B cell (primary cell): ENCODE results near the gene TRABD. TPM values are rescaled to one million over a fixed set of nuclear protein-coding genes. Genes with fewer than 3 reads are reported as not detected.

Experiments
- ATAC-seq: fragments of 200-7000 bp; cut with Tn5 transposase; one replicate; pipeline ENCODE4 v1.10.0; 2021; ENCODE audit warnings: low read depth, mild to moderate bottlenecking, moderate number of reproducible peaks, moderate library complexity
- CTCF ChIA-PET: fragments of 350-600 bp; sonication (Branson Sonifier 250); formaldehyde crosslinking; loops from one replicate; lab custom pipeline; 2021; ENCODE audit warnings: antibody characterized with exemption, inconsistent platforms; lab: Charles Lee
- POLR2A ChIA-PET: fragments of 350-600 bp; sonication (Branson Sonifier 250); formaldehyde crosslinking; loops from one replicate; lab custom pipeline; 2021; ENCODE audit warnings: antibody characterized with exemption; lab: Charles Lee
- DNase-seq: peaks from one replicate; pipeline ENCODE4 v3.0.0; 2013
- H2AFZ ChIP-seq: 2 replicates; pipeline ENCODE4 v1.6.1; 2012; ENCODE audit warnings: mild to moderate bottlenecking, low read depth, low read length; ENCODE audit not compliant: insufficient read depth, poor library complexity, severe bottlenecking
- H3K27ac ChIP-seq, 2 donors: 1 replicate in 1 of 2; 2 replicates in 1 of 2; pipeline ENCODE4 v1.5.1; 2012 to 2013; ENCODE audit warnings: low read length in 2 of 2, mild to moderate bottlenecking in 2 of 2, moderate library complexity in 1 of 2
- H3K27me3 ChIP-seq, 4 experiments: fragments of 200-600 bp in 1 of 4; sonication (generic) in 1 of 4; replicated peaks in 1 of 4; 1 replicate in 2 of 4; 2 replicates in 2 of 4; pipeline versions ENCODE4 v1.6.1 to v1.7.0; 2013 to 2016; ENCODE audit warnings: low read length in 3 of 4, mild to moderate bottlenecking in 2 of 4, mixed read lengths in 1 of 4, moderate library complexity in 1 of 4; ENCODE audit not compliant: insufficient read depth in 4 of 4, control insufficient read depth in 3 of 4; ENCODE audit errors: control extremely low read depth in 1 of 4
- H3K36me3 ChIP-seq, 2 experiments: replicated peaks in 1 of 2; 1 replicate in 1 of 2; 2 replicates in 1 of 2; pipeline versions ENCODE4 v1.6.1 to v1.7.1; 2013; ENCODE audit warnings: low read length in 1 of 2; ENCODE audit not compliant: insufficient read depth in 2 of 2, control insufficient read depth in 1 of 2; ENCODE audit errors: control extremely low read depth in 1 of 2, extremely low read depth in 1 of 2
- H3K4me1 ChIP-seq, 2 donors: fragments of 200-600 bp in 1 of 2; sonication (generic) in 1 of 2; 1 replicate in 1 of 2; 2 replicates in 1 of 2; pipeline versions ENCODE4 v1.5.1 to v1.6.1; 2013 to 2017; ENCODE audit warnings: low read length in 2 of 2; ENCODE audit not compliant: control insufficient read depth in 2 of 2, insufficient read depth in 2 of 2
- H3K4me2 ChIP-seq: replicated peaks from 2 replicates; pipeline ENCODE3; 2012; ENCODE audit warnings: mild to moderate bottlenecking, low read depth, low read length; ENCODE audit not compliant: poor library complexity, severe bottlenecking
- H3K4me3 ChIP-seq, 5 experiments: fragments of 200-600 bp in 1 of 5; sonication (generic) in 1 of 5; 1 replicate in 3 of 5; 2 replicates in 2 of 5; pipeline versions ENCODE4 v1.5.1 to v1.7.0; 2011 to 2016; ENCODE audit warnings: low read length in 4 of 5, mild to moderate bottlenecking in 4 of 5, low read depth in 2 of 5, control low read depth in 1 of 5, moderate library complexity in 1 of 5; ENCODE audit not compliant: insufficient read depth in 1 of 5; ENCODE audit errors: control extremely low read depth in 1 of 5, extremely low read depth in 1 of 5
- H3K79me2 ChIP-seq: fragments of 200-600 bp; sonication (generic); one replicate; pipeline ENCODE4 v1.6.0; 2016; ENCODE audit warnings: low read length; ENCODE audit not compliant: control insufficient read depth, insufficient read depth
- H3K9ac ChIP-seq: fragments of 200-600 bp; sonication (generic); 2 replicates; pipeline ENCODE4 v1.6.1; 2017; ENCODE audit warnings: mild to moderate bottlenecking, low read length, moderate library complexity
- H3K9me3 ChIP-seq, 3 donors: one replicate each; pipeline versions ENCODE4 v1.6.1 to v1.7.1; 2013; ENCODE audit warnings: low read length in 2 of 3; ENCODE audit not compliant: control insufficient read depth in 2 of 3, insufficient read depth in 1 of 3; ENCODE audit errors: control extremely low read depth in 1 of 3
- H4K20me1 ChIP-seq: 2 replicates; pipeline ENCODE4 v1.6.0; 2012; ENCODE audit warnings: mild to moderate bottlenecking, low read length; ENCODE audit not compliant: insufficient read depth, control insufficient read depth, poor library complexity, severe bottlenecking
- H3K27ac Mint-ChIP-seq: one replicate; pipeline ENCODE4 v1.8.0; 2021; ENCODE audit warnings: mixed read lengths
- H3K27me3 Mint-ChIP-seq: one replicate; pipeline ENCODE4 v1.8.0; 2021; ENCODE audit warnings: mixed read lengths
- H3K4me1 Mint-ChIP-seq: one replicate; pipeline ENCODE4 v1.8.0; 2021; ENCODE audit warnings: mixed read lengths
- H3K4me3 Mint-ChIP-seq: one replicate; pipeline ENCODE4 v1.8.0; 2021; ENCODE audit warnings: mixed read lengths
- H3K9me3 Mint-ChIP-seq: one replicate; pipeline ENCODE4 v1.8.0; 2022; ENCODE audit warnings: mixed read lengths; ENCODE audit not compliant: insufficient read depth
- CTCF ChIP-seq: fragments of 200-600 bp; IDR thresholded peaks from one replicate; pipeline ENCODE4 v1.8.0; 2022; ENCODE audit warnings: antibody characterized with exemption, mild to moderate bottlenecking
- EZH2 ChIP-seq: IDR thresholded peaks from 2 replicates; pipeline ENCODE4 v1.6.1; 2012; ENCODE audit warnings: borderline replicate concordance, low read depth, mild to moderate bottlenecking, moderate library complexity, low read length; ENCODE audit not compliant: insufficient read depth, poor library complexity, severe bottlenecking
- WGBS: methylation state at CpG from one replicate; pipeline ENCODE4 v1.1.5; 2013; ENCODE audit warnings: missing lambda C conversion rate; ENCODE audit not compliant: insufficient coverage; 5-methylcytosine and 5-hydroxymethylcytosine counted together
- intact Hi-C: fragments of 100-400 bp; cut with micrococcal nuclease; formaldehyde crosslinking; loops from one replicate; pipeline ENCODE4 v1.10.0; 2022
- polyA plus RNA-seq: library from polyadenylated mRNA; depleted of rRNA; stranded (reverse); fragments of >200 nt; gene quantifications from 2 replicates; pipeline ENCODE4 v1.2.3, GENCODE V29; 2012
- total RNA-seq, 2 donors: library from RNA; stranded (reverse); fragments of 120-200 nt in 1 of 2; gene quantifications; 1 replicate in 1 of 2; 2 replicates in 1 of 2; pipeline versions ENCODE4 v1.2.3 to v1.2.4, GENCODE V29; 2013 to 2022

The TRABD gene
- total and polyA plus RNA-seq, 2 donors (not counting 1 experiment from before 2014, with no cell fraction given) = 164 to 200 TPM

GRCh38 chr22:50226063-50226874 lies 40.6 kb downstream of the TRABD start:
- Histone ChIP-seq H3K27ac (no peak overlapping the region), H3K9me3 (no peaks in the 10 kb centered on the region), H3K27me3 (no peaks in the 10 kb centered on the region), H2AFZ (no peak overlapping the region), H4K20me1 (peaks cover 33% of the 10 kb centered on the region), H3K79me2 (peaks cover 35% of the 10 kb centered on the region), H3K4me2 (no peak overlapping the region), H3K4me3 (no peak overlapping the region), H3K9ac (no peak overlapping the region), H3K36me3 (peaks cover 0 to 57% of the 10 kb centered on the region in 2 experiments), H3K4me1 (no peaks in the 10 kb centered on the region)
- WGBS = 93% methylated on average over 21 of the region's 31 CpGs
- H3K4me3 Mint-ChIP-seq = no peak overlapping the region
- H3K4me1 Mint-ChIP-seq = no peaks in the 10 kb centered on the region
- no peaks in the 10 kb centered on the region for H3K9me3 Mint-ChIP-seq
- intact Hi-C loops = no loop called here
- TF ChIP-seq EZH2 (no peak), CTCF (no peak)
- H3K27ac Mint-ChIP-seq = no peak overlapping the region
- DNase-seq (no peak), ATAC-seq (no peak)
- no peaks in the 10 kb centered on the region for H3K27me3 Mint-ChIP-seq
- CTCF ChIA-PET = interaction anchor here (0.6 to 1.3 kb wide), 2 partner anchors 11 to 12 kb away, joined by 3 to 4 read pairs; no protein-coding TSS in a partner anchor
- POLR2A ChIA-PET = no interaction called here

- TF ChIP-seq CTCF = no peak
- no peak for TF ChIP-seq EZH2
- Histone ChIP-seq H3K79me2 (peaks cover 35% of the 10 kb centered on the region), H4K20me1 (peaks cover 33% of the 10 kb centered on the region), H3K36me3 (peaks cover 0 to 53% of the 10 kb centered on the region in 2 experiments), H3K4me2 (no peak overlapping the region), H3K9ac (no peak overlapping the region), H2AFZ (no peak overlapping the region), H3K27me3 (no peaks in the 10 kb centered on the region), H3K27ac (no peak overlapping the region), H3K4me3 (no peak overlapping the region), H3K9me3 (no peaks in the 10 kb centered on the region), H3K4me1 (no peaks in the 10 kb centered on the region)
- no peak for DNase-seq
- no peak overlapping the region for H3K27ac Mint-ChIP-seq
- no peaks in the 10 kb centered on the region for H3K9me3 Mint-ChIP-seq
- intact Hi-C loops = no loop called here
- ChIA-PET CTCF (interaction anchor here (1.3 kb wide), 1 partner anchor 11 kb away, joined by 4 read pairs; no protein-coding TSS in a partner anchor), POLR2A (no interaction called here)
- WGBS = 73% methylated on average over 18 of the region's 18 CpGs
- H3K4me1 Mint-ChIP-seq = no peaks in the 10 kb centered on the region
- no peak for ATAC-seq
- H3K27me3 Mint-ChIP-seq = no peaks in the 10 kb centered on the region
- H3K4me3 Mint-ChIP-seq = no peak overlapping the region
Observed at GRCh38 chr22:50226875-50227165, 41.1 kb downstream of the TRABD start.
